UCSD-AML1 (cell line): Measurements from ENCODE around the gene CALD1.

ENCODE experiments used
- DNase-seq: peaks from one replicate; lab custom pipeline; 2025; ENCODE audit not compliant: unreplicated experiment; lab: John Stamatoyannopoulos, UW

The CALD1 gene

DNA sequence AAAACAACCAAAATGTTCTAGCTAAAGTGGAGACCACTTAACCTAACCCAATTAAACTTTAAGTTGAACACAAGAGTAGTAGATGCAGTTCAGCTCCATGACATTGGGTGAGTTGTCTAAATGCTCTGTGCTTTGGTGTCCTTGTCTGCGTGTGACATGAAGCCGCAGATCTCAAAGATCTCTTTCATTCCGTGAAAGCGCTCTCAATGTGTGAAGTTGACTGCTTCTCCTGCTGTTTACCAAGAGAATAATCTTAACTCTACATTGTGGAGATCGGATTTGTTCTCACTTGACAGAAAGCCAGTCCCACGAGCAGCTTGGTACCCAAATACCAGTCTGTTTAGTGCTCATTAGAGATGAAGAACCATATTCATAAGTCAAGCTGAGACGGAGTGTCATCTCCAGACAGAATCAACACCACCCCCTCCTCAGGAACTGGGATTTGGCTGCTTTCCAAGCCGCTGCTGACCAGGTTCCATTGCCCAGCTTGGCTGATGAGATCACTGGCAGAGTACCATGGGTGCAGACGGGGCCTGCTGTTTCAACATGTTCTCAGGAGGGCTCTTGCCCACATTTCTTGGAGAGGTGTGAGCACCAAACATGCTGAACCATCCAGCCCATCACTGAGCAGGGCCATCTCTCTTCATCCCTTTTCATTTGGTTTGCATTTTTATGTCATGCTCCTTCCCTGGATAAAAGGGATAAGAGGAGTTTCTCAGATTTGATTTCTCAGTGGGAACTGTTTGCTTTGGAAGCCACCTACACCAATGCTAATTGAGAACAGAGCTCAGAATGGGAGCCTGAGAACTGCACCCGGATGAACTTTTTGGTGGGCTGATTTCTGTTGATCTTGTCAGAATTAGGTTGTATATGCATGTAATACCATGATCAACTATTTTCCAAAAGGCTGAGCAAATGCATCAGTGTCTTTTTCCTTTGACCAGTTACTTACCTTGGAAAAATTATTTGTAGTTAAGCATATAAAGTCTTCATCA is 111.1 kb downstream of the CALD1 start:
- no peak for DNase-seq

DNA sequence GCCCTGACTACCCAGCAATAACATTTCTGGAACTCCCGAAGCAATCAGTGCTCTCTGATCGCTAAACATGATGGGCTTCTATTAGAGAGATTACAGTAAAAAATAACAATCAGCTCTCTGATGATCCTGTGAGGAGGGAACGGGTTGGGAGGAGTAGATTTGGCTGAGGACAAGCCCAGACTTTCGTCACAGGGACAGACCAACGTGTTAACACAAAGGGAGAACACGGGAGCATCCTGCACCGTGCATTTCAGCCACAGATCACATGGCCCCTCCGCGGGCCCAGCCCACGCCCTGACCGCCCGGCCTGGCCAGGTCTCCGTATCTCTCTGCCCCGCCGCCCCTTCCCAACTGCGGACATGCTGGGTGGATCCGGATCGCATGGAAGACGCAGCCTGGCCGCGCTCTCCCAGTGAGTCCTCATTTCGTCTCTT is 111.8 kb downstream of the CALD1 start:
- no peak for DNase-seq

DNA sequence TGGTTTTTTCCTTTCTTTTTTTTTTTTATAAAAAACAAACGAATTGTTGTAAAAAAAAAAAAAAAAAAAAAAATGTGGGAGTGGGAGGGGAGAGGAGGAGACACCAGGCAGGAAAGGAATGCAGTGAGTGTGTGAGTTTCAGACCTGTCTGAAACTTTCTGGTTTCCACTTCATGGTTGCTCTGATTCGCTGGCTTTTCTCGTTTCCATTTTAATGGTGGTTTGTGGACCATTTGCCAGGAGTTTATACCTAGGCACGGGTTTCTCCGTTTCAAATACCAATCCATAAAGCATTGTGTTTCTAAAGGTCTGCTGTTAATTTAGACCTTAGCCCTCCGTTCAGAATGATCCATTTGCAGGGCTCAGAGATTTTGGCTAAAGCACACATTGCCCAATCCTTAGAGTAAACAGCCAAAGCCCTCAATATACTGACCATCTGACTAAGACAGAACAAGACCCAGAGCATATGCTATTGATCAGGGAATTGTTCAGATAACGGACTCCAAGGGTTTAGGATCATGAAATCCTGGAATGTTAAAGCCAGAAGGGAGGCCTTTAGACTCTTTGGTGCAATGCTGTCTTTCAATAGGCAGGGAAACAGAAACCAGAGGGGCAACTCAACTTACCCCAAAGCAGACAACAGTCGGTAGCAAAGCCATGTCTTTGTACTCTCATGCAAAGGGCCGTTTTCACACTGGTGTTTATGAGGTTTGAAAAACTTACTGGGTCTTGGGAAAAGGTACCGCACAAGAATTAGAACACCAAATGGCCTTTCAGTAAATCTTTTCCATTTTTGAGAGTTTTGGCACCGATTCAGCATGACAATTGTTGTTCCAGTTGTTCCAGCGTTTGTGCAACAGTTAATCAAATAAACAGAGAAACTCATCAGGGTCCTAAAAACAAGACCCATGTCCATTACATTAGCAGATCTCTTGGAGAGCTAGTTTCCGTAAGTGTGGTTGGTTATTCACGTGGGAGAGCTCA is 112.6 kb downstream of the CALD1 start:
- DNase-seq, result no peak

DNA sequence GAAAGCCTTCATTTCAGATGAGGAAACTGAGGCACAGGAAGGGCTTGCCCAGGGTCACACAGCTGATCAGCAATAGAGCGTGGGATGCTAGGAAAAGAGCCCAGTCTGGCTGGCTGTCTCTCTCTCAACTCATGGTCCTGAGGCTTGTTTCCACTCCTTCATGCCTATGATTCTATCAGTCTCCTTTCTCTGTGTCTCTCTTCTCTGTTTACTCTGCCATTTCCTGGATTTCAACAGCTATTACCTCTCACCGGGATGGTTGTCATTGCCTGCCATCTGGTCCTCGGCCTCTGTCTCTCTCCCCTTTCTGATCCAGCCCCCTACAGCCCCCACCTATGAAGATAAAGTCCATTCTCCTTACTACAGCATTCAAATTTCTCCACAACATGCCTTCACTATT is 113.5 kb downstream of the CALD1 start:
- no peak for DNase-seq

- no peak for DNase-seq
Measured at GRCh38 chr7:134893920-134894319, 114.5 kb downstream of the CALD1 start.

- DNase-seq, result no peak
Measured at GRCh38 chr7:134894928-134895327, 115.5 kb downstream of the CALD1 start.

GRCh38 chr7:134896073-134896472 is 116.6 kb downstream of the CALD1 start:
- DNase-seq, result no peak

DNA sequence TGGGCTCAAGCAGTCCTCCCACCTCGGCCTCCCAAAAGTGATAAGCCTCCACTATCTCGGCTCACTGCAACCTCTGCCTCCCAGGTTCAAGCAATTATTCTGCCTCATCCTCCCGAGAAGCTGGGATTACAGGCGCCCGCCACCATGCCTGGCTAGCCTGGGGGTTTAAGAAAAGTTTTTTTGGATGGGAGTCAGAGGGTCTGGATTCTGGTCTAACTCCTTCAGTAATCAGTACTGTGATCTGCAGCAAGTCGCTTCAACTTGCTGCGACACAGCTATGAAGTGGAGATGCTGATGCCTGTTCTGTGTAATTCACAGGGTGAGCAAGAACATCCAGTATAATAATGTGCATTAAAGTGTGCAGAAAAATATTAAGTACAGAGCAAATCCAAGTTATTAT is 118.5 kb downstream of the CALD1 start:
- DNase-seq, result no peak

DNA sequence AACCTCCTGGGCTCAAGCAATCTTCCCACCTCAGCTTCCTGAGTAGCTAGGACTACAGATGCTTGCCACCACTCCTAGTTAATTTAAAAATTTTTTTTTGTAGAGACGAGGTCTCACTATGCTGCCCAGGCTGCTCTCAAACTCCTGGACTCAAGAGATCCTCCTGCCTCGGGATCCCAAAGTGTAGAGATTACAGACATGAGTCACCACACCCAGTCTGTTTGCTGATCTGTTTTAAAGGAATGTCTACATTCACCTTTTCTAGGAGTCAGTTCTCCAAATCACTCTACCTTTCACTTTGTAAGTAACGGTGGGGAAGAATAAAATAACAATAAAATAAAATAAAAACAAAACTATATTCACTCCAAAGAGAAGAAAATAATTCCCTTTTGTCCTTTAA is 120.3 kb downstream of the CALD1 start:
- no peak for DNase-seq

DNA sequence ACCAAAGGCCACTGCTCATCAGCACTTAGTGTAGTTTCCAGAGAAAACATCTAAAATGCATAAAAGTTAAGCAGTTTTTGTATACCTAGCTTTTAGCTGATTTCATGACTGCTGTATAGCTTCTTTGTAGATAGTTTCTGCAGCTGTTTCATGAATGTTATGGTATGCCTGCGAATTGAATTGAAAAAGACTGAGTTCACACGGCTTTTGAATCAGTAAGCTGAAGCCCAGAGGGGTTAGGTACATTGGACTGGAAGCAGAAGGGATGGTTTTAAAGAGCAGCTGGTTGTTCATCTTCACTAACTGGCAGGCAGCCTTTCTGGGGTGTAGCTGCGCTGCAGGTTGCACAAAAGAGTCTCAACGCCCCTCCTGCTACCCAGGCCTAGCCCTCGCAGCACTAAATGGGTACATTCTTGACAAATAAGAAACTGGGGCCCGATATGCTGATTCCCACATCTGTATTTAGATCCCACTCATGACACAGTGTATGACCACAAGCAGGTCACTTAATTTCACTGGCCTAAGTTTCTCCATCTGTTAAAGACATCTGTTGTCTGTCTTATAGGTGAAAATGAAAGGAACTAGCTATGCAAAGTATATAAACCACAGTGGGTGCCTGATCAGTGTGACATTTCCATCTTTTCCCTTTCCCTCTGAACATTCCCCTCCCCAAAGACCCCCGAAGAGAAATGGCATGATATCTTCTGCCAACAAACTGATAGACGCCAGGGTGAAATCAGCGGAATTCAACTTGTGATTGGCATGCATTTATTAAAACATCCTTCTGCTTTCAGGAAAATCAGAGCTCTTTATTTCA is 120.9 kb downstream of the CALD1 start:
- DNase-seq, result no peak

GRCh38 chr7:134901389-134902020 is 122.1 kb downstream of the CALD1 start:
- no peak for DNase-seq

DNA sequence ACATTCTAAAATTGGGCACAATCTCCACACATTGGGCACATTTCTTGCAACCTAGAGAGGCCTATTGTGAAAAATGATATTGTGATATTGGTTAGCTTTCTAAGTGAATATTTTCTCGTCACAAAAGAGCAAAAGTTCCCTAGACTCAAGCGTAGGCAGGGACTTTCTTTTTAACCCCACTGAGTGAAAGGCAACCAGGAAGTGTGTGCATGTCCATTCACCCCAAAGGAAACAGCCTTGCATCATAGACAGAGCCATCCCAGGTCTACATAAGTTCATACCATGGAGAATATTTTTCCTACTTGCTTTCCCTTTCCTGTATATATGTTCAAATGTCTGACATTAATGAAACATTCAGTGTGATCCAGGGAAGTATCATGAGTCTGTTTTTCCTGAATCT is 122.6 kb downstream of the CALD1 start:
- DNase-seq, result no peak

DNA sequence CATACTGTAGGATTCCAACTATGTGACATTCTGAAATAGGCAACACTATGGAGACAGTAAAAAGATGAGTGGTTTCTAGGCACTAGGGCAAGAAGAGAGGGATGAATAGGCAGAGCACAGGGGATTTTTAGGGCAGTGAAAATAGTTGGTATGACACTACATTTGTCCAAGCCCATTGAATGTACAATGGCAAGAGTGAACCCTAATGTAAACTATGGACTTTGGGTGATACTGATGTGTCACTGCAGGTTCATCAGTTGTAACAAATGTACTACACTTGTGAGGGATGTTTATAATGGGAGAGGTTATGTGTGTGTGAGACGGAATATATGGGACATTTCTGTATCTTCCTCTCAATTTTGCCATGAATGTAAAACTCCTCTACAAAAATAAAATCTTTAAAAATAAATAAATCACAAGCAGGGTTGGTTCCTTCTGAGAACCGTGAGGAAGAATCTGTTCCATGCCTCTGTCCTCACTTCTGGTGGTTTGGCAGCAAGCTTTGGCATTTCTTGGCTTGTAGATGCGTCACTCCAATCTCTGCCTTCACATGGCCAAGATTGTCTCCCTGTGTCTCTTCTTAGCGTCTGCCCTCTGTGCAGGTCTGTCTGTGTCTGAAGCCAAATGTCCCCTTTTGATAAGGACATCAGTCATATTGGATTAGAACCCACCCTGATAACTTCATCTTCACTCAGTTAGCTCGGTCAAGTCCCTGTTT is 123.8 kb downstream of the CALD1 start:
- no peak for DNase-seq

GRCh38 chr7:134905375-134905774 is 125.9 kb downstream of the CALD1 start:
- no peak for DNase-seq

DNA sequence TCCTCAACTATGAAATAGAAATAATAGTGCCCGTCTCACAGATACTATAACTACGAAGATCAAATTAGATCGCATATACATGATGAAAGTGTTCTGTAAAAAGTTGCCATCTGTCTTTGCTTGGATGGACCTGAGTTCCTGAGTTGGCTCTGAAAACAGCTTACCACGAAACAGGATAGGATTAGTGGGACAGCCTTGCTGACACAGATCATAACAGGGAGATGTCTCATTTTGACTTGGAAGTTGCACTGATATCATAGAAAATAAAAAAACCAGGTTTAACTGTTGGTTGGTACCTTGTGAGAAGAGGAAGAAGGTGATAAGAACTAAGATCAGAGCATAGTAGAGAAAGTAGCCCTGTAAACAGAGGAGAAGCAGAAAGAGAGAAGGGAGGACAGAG is 127.6 kb downstream of the CALD1 start:
- DNase-seq, result no peak

DNA sequence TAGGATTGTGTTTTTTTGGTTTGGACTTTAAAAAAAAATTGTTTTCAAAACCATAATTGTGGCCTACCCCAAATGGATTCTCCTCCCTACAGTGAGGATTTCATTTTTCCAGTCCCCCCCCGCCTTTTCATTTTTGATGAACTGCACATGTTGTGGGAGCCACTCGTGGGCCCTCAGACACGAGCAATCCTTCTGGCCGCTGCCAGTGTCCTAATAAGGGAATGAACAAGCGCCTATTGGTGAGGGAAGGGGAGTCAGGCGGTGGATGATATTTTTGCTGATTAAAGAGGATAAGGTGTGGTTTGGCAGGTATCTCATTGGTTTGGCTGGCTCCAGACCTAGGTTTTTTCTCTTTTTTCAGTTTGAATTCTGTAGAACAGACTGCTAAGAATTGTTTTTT is 128.2 kb downstream of the CALD1 start:
- DNase-seq, result no peak

DNA sequence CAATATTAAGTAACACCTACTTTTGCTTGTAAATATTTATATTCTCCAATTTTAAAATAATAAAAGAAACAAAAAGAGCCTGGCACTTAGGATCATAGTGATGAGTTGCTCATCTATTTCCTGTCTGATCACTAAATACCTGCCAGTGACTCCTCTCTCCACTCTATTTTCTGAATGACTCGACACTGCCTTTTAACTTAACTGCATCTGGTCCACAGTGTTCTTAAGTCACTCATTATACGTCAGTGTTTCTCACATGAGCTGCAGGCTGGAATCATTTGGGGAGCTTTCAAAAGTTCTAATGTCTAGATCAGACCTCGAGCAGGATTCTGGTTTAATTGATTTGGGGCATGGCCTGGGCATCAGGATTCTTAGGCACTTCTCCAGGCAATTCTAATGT is 128.9 kb downstream of the CALD1 start:
- no peak for DNase-seq

GRCh38 chr7:134910214-134910890 is 130.9 kb downstream of the CALD1 start:
- no peak for DNase-seq

DNA sequence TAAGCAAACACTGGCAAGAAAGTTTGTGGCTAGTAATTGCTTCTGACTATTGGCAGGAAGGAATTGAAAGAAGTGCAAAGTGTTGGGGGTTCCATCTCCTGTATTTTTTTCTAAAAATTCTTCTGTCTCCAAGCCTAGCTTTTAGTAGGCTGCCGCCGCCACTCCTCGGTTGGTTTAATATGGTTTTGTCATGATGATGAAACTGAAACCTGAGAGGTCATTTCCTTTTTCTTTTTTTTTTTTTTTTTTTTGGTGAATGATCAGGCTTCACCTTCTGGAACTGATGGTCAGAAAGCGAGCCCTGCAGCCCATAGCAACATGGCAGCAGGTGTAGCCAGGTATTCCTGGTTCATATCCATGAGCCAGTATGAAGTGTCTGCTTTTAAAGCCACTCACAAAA is 131.5 kb downstream of the CALD1 start:
- DNase-seq, result no peak
